ENCODE measurements around the gene CASKIN2. TPM values are rescaled to one million over a fixed set of nuclear protein-coding genes. Genes with fewer than 3 reads are reported as not detected.

The CASKIN2 gene
- total RNA-seq, 2 experiments from 2014 or later, result 1.0 TPM; not detected in 1

DNA sequence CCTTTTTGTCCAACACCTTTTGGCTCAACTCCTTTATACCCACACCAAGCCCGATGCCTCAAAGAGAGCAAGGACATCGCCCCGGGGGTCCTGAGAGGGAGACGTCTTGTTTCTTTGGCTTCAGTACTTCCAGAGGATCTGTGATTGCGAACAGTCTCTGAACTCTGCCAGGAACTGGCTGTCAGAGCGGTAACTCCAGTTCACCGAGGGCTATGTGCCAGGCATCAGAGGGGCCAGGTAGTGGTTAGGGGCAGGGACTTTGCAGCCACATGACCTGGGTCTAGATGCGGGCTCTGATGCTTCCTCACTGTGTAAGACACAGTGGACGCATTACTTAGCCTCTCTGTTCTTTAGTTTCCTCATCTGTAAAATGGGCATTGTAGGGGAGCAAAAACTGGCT lies 31.8 kb upstream of the CASKIN2 start:
- Histone ChIP-seq H3K9me2 (ENCODE audit: insufficient read depth, low read length) (no peaks in the 10 kb centered on the region), H3K4me2 (ENCODE audit: low read length) (no peak overlapping the region), H3K36me3 (ENCODE audit: insufficient read depth, low read length) (no peaks in the 10 kb centered on the region), H3K79me2 (ENCODE audit: insufficient read depth, low read depth, low read length) (no peaks in the 10 kb centered on the region), H3K4me1 (ENCODE audit: insufficient read depth, low read length, poor library complexity, severe bottlenecking) (no peaks in the 10 kb centered on the region), H3K9me3 (ENCODE audit: low read length) (no peaks in the 10 kb centered on the region), H3K4me3 (ENCODE audit: low read depth, low read length, poor library complexity, severe bottlenecking) (no peak overlapping the region), H2AFZ (ENCODE audit: low read length) (no peak overlapping the region), H3K27ac (ENCODE audit: low read depth, low read length, poor library complexity, severe bottlenecking) (no peak overlapping the region), H4K20me1 (ENCODE audit: insufficient read depth, low read length) (no peaks in the 10 kb centered on the region)
- CTCF ChIA-PET (ENCODE audit: unreplicated experiment), result no interaction called here
- no peak for DNase-seq (ENCODE audit: low spot score)
- no TSS peak for BruUV-seq (replicated peaks)
- POLR2A ChIA-PET, result no interaction called here
- intact Hi-C loops (cut with micrococcal nuclease; ENCODE audit: unreplicated experiment), result no loop called here
- no peak for TF ChIP-seq EZH2phosphoT487 (IDR thresholded peaks at IDR 0.05; ENCODE audit: borderline replicate concordance, low read depth, low read length)
- TF ChIP-seq, protein P1, sequence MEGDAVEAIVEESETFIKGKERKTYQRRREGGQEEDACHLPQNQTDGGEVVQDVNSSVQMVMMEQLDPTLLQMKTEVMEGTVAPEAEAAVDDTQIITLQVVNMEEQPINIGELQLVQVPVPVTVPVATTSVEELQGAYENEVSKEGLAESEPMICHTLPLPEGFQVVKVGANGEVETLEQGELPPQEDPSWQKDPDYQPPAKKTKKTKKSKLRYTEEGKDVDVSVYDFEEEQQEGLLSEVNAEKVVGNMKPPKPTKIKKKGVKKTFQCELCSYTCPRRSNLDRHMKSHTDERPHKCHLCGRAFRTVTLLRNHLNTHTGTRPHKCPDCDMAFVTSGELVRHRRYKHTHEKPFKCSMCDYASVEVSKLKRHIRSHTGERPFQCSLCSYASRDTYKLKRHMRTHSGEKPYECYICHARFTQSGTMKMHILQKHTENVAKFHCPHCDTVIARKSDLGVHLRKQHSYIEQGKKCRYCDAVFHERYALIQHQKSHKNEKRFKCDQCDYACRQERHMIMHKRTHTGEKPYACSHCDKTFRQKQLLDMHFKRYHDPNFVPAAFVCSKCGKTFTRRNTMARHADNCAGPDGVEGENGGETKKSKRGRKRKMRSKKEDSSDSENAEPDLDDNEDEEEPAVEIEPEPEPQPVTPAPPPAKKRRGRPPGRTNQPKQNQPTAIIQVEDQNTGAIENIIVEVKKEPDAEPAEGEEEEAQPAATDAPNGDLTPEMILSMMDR (conservative IDR thresholded peaks at IDR 0.05; ENCODE audit: low read length), result no peak

GRCh38 chr17:75546181-75546580 lies 30.8 kb upstream of the CASKIN2 start:
- Histone ChIP-seq H3K36me3 (ENCODE audit: insufficient read depth, low read length) (no peaks in the 10 kb centered on the region), H4K20me1 (ENCODE audit: insufficient read depth, low read length) (no peaks in the 10 kb centered on the region), H3K79me2 (ENCODE audit: insufficient read depth, low read depth, low read length) (no peaks in the 10 kb centered on the region), H3K9me2 (ENCODE audit: insufficient read depth, low read length) (no peaks in the 10 kb centered on the region), H3K4me3 (ENCODE audit: low read depth, low read length, poor library complexity, severe bottlenecking) (no peak overlapping the region), H3K4me1 (ENCODE audit: insufficient read depth, low read length, poor library complexity, severe bottlenecking) (no peaks in the 10 kb centered on the region), H3K27ac (ENCODE audit: low read depth, low read length, poor library complexity, severe bottlenecking) (no peak overlapping the region), H3K9me3 (ENCODE audit: low read length) (no peaks in the 10 kb centered on the region), H2AFZ (ENCODE audit: low read length) (no peak overlapping the region), H3K4me2 (ENCODE audit: low read length) (no peak overlapping the region)
- DNase-seq (ENCODE audit: low spot score), result no peak
- intact Hi-C loops (cut with micrococcal nuclease; ENCODE audit: unreplicated experiment), result no loop called here
- POLR2A ChIA-PET, result no interaction called here
- TF ChIP-seq, protein P1 (conservative IDR thresholded peaks at IDR 0.05; ENCODE audit: low read length), result no peak
- TF ChIP-seq EZH2phosphoT487 (IDR thresholded peaks at IDR 0.05; ENCODE audit: borderline replicate concordance, low read depth, low read length), result no peak
- CTCF ChIA-PET (ENCODE audit: unreplicated experiment), result no interaction called here
- BruUV-seq (replicated peaks), result no TSS peak

DNA sequence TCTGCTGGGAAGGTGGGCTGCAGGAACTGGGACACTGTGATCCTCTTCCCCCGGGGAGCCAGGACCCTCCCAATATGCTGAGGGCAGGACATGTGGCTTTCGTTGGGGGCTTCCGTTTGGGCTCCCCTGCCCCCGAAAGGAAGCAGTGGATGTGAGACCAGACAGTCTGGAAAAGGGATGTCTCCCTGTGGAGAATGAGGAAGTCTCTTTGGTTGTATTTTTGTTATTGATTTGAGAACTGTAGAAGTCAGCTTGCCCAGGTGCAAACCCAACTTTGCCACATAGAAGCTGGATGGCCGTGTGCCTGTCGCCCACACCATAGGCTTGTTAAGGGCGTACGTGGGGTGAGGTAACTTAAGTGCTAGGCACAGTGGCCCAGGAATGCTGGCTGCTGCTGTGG lies 28.9 kb upstream of the CASKIN2 start:
- Histone ChIP-seq H3K9me3 (ENCODE audit: low read length) (no peaks in the 10 kb centered on the region), H4K20me1 (ENCODE audit: insufficient read depth, low read length) (no peaks in the 10 kb centered on the region), H3K27ac (ENCODE audit: low read depth, low read length, poor library complexity, severe bottlenecking) (no peak overlapping the region), H3K4me2 (ENCODE audit: low read length) (no peak overlapping the region), H3K4me3 (ENCODE audit: low read depth, low read length, poor library complexity, severe bottlenecking) (no peak overlapping the region), H3K36me3 (ENCODE audit: insufficient read depth, low read length) (no peaks in the 10 kb centered on the region), H3K79me2 (ENCODE audit: insufficient read depth, low read depth, low read length) (no peaks in the 10 kb centered on the region), H3K9me2 (ENCODE audit: insufficient read depth, low read length) (no peaks in the 10 kb centered on the region), H3K4me1 (ENCODE audit: insufficient read depth, low read length, poor library complexity, severe bottlenecking) (no peaks in the 10 kb centered on the region), H2AFZ (ENCODE audit: low read length) (no peak overlapping the region)
- CTCF ChIA-PET (ENCODE audit: unreplicated experiment), result interaction anchor here (0.6 kb wide), 1 partner anchor 485 kb away, joined by 3 read pairs; no protein-coding TSS in a partner anchor
- no peak for TF ChIP-seq EZH2phosphoT487 (IDR thresholded peaks at IDR 0.05; ENCODE audit: borderline replicate concordance, low read depth, low read length)
- TF ChIP-seq, protein P1 (conservative IDR thresholded peaks at IDR 0.05; ENCODE audit: low read length), result no peak
- DNase-seq (ENCODE audit: low spot score), result no peak
- POLR2A ChIA-PET, result no interaction called here
- intact Hi-C loops (cut with micrococcal nuclease; ENCODE audit: unreplicated experiment), result no loop called here
- BruUV-seq (replicated peaks), result no TSS peak

Measured in OCI-LY7 (cell line).